Peyer's patch (tissue), 4 donors: ENCODE measurements around the gene MLF2.
"Not testable (repeated sequence)": the region's sequence is repeated elsewhere in the genome, so short reads cannot be mapped to it uniquely, and the experiment has no call there.

Source experiments
- CTCF ChIP-seq, 6 experiments: fragments of 450-650 bp in 4 of 6; fragments of 200-600 bp in 2 of 6; sonication (generic) in 1 of 6; IDR thresholded peaks; one replicate each; pipeline ENCODE4 v1.5.1; 2017 to 2019; ENCODE audit warnings: antibody characterized with exemption in 6 of 6, mild to moderate bottlenecking in 3 of 6, moderate library complexity in 1 of 6
- POLR2A ChIP-seq, 2 donors: fragments of 450-650 bp; IDR thresholded peaks; one replicate each; pipeline ENCODE4 v1.5.1; 2017; ENCODE audit warnings: antibody characterized with exemption in 2 of 2, mild to moderate bottlenecking in 2 of 2, moderate library complexity in 2 of 2

- not testable (repeated sequence) for TF ChIP-seq POLR2A, CTCF (IDR thresholded peaks at IDR 0.05)
These were observed 10.9 kb downstream of the MLF2 start for GRCh38 chr12:6742080-6742479.
